GM21447 (cell line): Measurements from ENCODE around the gene TRA2A.

Experiments
- ATAC-seq: cut with Tn5 transposase; IDR thresholded peaks from one replicate; pipeline ENCODE4 v1.9.1; 2021; ENCODE audit not compliant: unreplicated experiment

Gene TRA2A

GRCh38 chr7:23471106-23471859, 60.5 kb downstream of the TRA2A start:
- ATAC-seq: peak; percentile 26

GRCh38 chr7:23470330-23471105, 61.3 kb downstream of the TRA2A start, which contains the start of gene IGF2BP3:
Gene IGF2BP3, minus strand, starts transcription at chr7:23470491. Its CDS starts 381 bp downstream, at chr7:23470110.
- peak; percentile 15 for ATAC-seq

GRCh38 chr7:23469961-23470250, 61.9 kb downstream of the TRA2A start:
- ATAC-seq: no peak

- no peak for ATAC-seq
Measured at GRCh38 chr7:23469150-23469960, 62.4 kb downstream of the TRA2A start.

- ATAC-seq: no peak
Measured at GRCh38 chr7:23468526-23469149, 63.1 kb downstream of the TRA2A start.

- ATAC-seq: peak; percentile 24
Measured at GRCh38 chr7:23467806-23468525, 63.8 kb downstream of the TRA2A start.

GRCh38 chr7:23467291-23467805, 64.4 kb downstream of the TRA2A start:
- no peak for ATAC-seq

GRCh38 chr7:23462846-23463245, 68.9 kb downstream of the TRA2A start:
- ATAC-seq: no peak

GRCh38 chr7:23458044-23458443, 73.7 kb downstream of the TRA2A start:
- ATAC-seq: no peak

- ATAC-seq: no peak
Measured at GRCh38 chr7:23456093-23456492, 75.7 kb downstream of the TRA2A start.

GRCh38 chr7:23454881-23455526, 76.8 kb downstream of the TRA2A start:
- ATAC-seq: no peak
